Hypothalamus (tissue), 51 donors: ENCODE measurements around the gene PPM1A.

Experiments used
- DNase-seq, 51 donors: peaks; one replicate each; lab custom pipeline; 2025; lab: John Stamatoyannopoulos, UW

Gene PPM1A

GRCh38 chr14:60257865-60258264 is 8.8 kb downstream of the PPM1A start:
- DNase-seq = no peak

- no peak for DNase-seq
Measured at GRCh38 chr14:60265163-60265562, 16.1 kb downstream of the PPM1A start.

- no peak for DNase-seq
Measured at GRCh38 chr14:60266021-60266937, 17.3 kb downstream of the PPM1A start.

- DNase-seq = no peak
Measured at GRCh38 chr14:60272177-60272576, 23.2 kb downstream of the PPM1A start.

- no peak for DNase-seq
Measured at GRCh38 chr14:60273956-60274355, 24.9 kb downstream of the PPM1A start.

- no peak for DNase-seq
Measured at GRCh38 chr14:60274448-60274847, 25.4 kb downstream of the PPM1A start.

- DNase-seq = no peak
Measured at GRCh38 chr14:60275932-60276331, 26.9 kb downstream of the PPM1A start.

GRCh38 chr14:60276347-60276746 is 27.3 kb downstream of the PPM1A start:
- DNase-seq = no peak

- no peak for DNase-seq
Measured at GRCh38 chr14:60277605-60278190, 28.7 kb downstream of the PPM1A start.

GRCh38 chr14:60278350-60278749 is 29.3 kb downstream of the PPM1A start:
- DNase-seq = no peak

GRCh38 chr14:60287452-60287851 is 38.4 kb downstream of the PPM1A start:
- DNase-seq = no peak

- DNase-seq = no peak
Measured at GRCh38 chr14:60288279-60288678, 39.3 kb downstream of the PPM1A start.

- no peak for DNase-seq
Measured at GRCh38 chr14:60294411-60295069, 45.5 kb downstream of the PPM1A start.

- no peak for DNase-seq
Measured at GRCh38 chr14:60300019-60300418, 51.0 kb downstream of the PPM1A start.

GRCh38 chr14:60301685-60302084 is 52.7 kb downstream of the PPM1A start:
- DNase-seq = no peak

GRCh38 chr14:60302663-60303062 is 53.6 kb downstream of the PPM1A start:
- DNase-seq = no peak

GRCh38 chr14:60303745-60304144 is 54.7 kb downstream of the PPM1A start:
- no peak for DNase-seq

- DNase-seq = peak in 1 of 51 donors; percentile 2
Measured at GRCh38 chr14:60304509-60304908, 55.5 kb downstream of the PPM1A start.

- DNase-seq = no peak
Measured at GRCh38 chr14:60309867-60310552, 61.0 kb downstream of the PPM1A start.

- DNase-seq = no peak
Measured at GRCh38 chr14:60311417-60311816, 62.4 kb downstream of the PPM1A start.

GRCh38 chr14:60313093-60313492 is 64.1 kb downstream of the PPM1A start:
- no peak for DNase-seq
